Neural cell (in vitro differentiated cells): ENCODE results near the gene PPME1. TPM values are rescaled to one million over a fixed set of nuclear protein-coding genes. Genes with fewer than 3 reads are reported as not detected.

Experiments used
- H2AFZ ChIP-seq: fragments of 200-600, 300-800 bp; sonication (generic), shearing (Covaris generic); 2 replicates; pipeline ENCODE4 v1.6.0; 2014; ENCODE audit warnings: low read depth, mild to moderate bottlenecking, antibody characterized with exemption, low read length, moderate library complexity
- H3F3A ChIP-seq: fragments of 200-600 bp; shearing (Covaris generic); 2 replicates; pipeline ENCODE4 v1.6.1; 2016; ENCODE audit warnings: mild to moderate bottlenecking, moderate library complexity, mixed read lengths, antibody characterized with exemption, low read length; ENCODE audit not compliant: insufficient read depth, poor library complexity, severe bottlenecking
- H3K27ac ChIP-seq: fragments of 200-600, 300-800 bp; sonication (generic), shearing (Covaris generic); 2 replicates; pipeline ENCODE4 v1.5.1; 2014; ENCODE audit warnings: mild to moderate bottlenecking, low read length, moderate library complexity
- H3K27me3 ChIP-seq: fragments of 300-800, 200-600 bp; sonication (generic), shearing (Covaris generic); 2 replicates; pipeline ENCODE4 v1.6.0; 2014; ENCODE audit warnings: mild to moderate bottlenecking, low read depth, low read length, moderate library complexity; ENCODE audit not compliant: insufficient read depth
- H3K36me3 ChIP-seq: fragments of 300-800, 200-600 bp; sonication (generic), shearing (Covaris generic); 2 replicates; pipeline ENCODE4 v1.5.1; 2014; ENCODE audit warnings: mild to moderate bottlenecking, antibody characterized with exemption, low read length, moderate library complexity; ENCODE audit not compliant: insufficient read depth
- H3K4me2 ChIP-seq: fragments of 300-800, 200-600 bp; sonication (generic), shearing (Covaris generic); 2 replicates; pipeline ENCODE4 v1.6.0; 2014; ENCODE audit warnings: mild to moderate bottlenecking, low read length
- H3K4me3 ChIP-seq: fragments of 300-800, 200-600 bp; sonication (generic), shearing (Covaris generic); 2 replicates; pipeline ENCODE4 v1.5.1; 2014; ENCODE audit warnings: mild to moderate bottlenecking, low read length, moderate library complexity
- H3K79me2 ChIP-seq: fragments of 200-600 bp; shearing (Covaris generic); replicated peaks from 2 replicates; pipeline ENCODE4 v1.6.0; 2014; ENCODE audit warnings: mild to moderate bottlenecking, low read length, moderate library complexity; ENCODE audit not compliant: insufficient read depth
- H3K9ac ChIP-seq: fragments of 300-800, 200-600 bp; sonication (generic), shearing (Covaris generic); 2 replicates; pipeline ENCODE4 v1.6.1; 2016; ENCODE audit warnings: mild to moderate bottlenecking, low read length, mixed read lengths
- H3K9me2 ChIP-seq: fragments of 200-600 bp; shearing (Covaris generic); 2 replicates; pipeline ENCODE4 v1.6.1; 2016; ENCODE audit warnings: mild to moderate bottlenecking, low read length, mixed read lengths; ENCODE audit not compliant: insufficient read depth
- H3K9me3 ChIP-seq: fragments of 200-600, 300-800 bp; sonication (generic), shearing (Covaris generic); 2 replicates; pipeline ENCODE4 v1.6.1; 2016; ENCODE audit warnings: mild to moderate bottlenecking, mixed run types, low read length, moderate library complexity, mixed read lengths
- H4K20me1 ChIP-seq: fragments of 200-600 bp; shearing (Covaris generic); 2 replicates; pipeline ENCODE4 v1.6.1; 2016; ENCODE audit warnings: mild to moderate bottlenecking, mixed run types; ENCODE audit not compliant: insufficient read depth
- EP300 ChIP-seq: fragments of 450-650 bp; conservative IDR thresholded peaks from 2 replicates; pipeline ENCODE4 v1.6.1; 2014; ENCODE audit warnings: antibody characterized with exemption, mild to moderate bottlenecking, moderate library complexity; ENCODE audit not compliant: poor library complexity, severe bottlenecking
- EZH2 ChIP-seq: fragments of 200-600, 300-800 bp; shearing (Covaris generic), sonication (generic); IDR thresholded peaks from 2 replicates; pipeline ENCODE4 v1.6.1; 2014; ENCODE audit warnings: antibody characterized with exemption, low read length, borderline replicate concordance, mild to moderate bottlenecking; ENCODE audit not compliant: insufficient read depth, poor library complexity, severe bottlenecking
- MXI1 ChIP-seq: fragments of 450-650 bp; conservative IDR thresholded peaks from 2 replicates; pipeline ENCODE4 v1.6.1; 2014; ENCODE audit warnings: antibody characterized with exemption, mild to moderate bottlenecking; ENCODE audit not compliant: poor library complexity, severe bottlenecking
- POLR2AphosphoS5 ChIP-seq: IDR thresholded peaks from 2 replicates; pipeline ENCODE4 v1.6.1; 2012
- RAD21 ChIP-seq: fragments of 450-650 bp; conservative IDR thresholded peaks from 2 replicates; pipeline ENCODE4 v1.6.1; 2014; ENCODE audit warnings: antibody characterized with exemption, mild to moderate bottlenecking, moderate library complexity
- SMC3 ChIP-seq: fragments of 450-650 bp; conservative IDR thresholded peaks from 2 replicates; pipeline ENCODE4 v1.6.1; 2014; ENCODE audit warnings: antibody characterized with exemption, mild to moderate bottlenecking, moderate library complexity; ENCODE audit not compliant: poor library complexity
- TAF1 ChIP-seq: IDR thresholded peaks from 2 replicates; pipeline ENCODE4 v1.6.1; 2012; ENCODE audit warnings: low read depth
- polyA plus RNA-seq: library from polyadenylated mRNA; depleted of rRNA; stranded (reverse); fragments of >200 nt; gene quantifications from 2 replicates; pipeline ENCODE4 v1.2.3, GENCODE V29; 2014
- TF ChIP-seq, protein P1 (sequence below): fragments of 450-650 bp; IDR thresholded peaks from 2 replicates; pipeline ENCODE4 v1.5.1; 2014; ENCODE audit warnings: antibody characterized with exemption, mild to moderate bottlenecking, moderate library complexity; ENCODE audit not compliant: poor library complexity, severe bottlenecking
- TF ChIP-seq, protein P2 (sequence below): IDR thresholded peaks from 2 replicates; pipeline ENCODE4 v1.6.1; 2012; ENCODE audit warnings: borderline replicate concordance

PPME1 gene
- polyA plus RNA-seq, 1 donor from 2014 or later: 49.5 TPM

DNA sequence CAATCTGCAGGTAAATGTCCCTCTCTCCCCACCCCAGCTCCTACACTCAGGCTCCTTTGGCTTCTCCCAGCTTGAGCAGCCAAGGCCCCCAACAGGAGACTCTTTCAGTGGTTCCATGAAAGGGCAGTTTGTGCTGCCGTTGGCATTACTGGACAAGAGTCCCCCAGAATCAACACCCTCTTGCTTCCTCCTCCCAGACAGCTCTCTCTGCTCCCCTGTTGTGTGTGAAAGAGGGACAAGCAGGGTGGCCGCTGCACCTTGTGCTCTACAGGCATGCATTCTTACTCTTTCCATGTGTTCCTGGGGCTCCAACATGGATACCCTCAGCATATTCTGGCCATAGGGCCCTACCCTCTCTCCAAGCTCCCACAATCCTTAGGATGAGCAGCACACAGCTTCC is 91.6 kb downstream of the PPME1 start:
- H4K20me1 ChIP-seq: no peaks in the 10 kb centered on the region
- H3K9ac ChIP-seq: no peak overlapping the region
- no peak overlapping the region for H3K4me3 ChIP-seq
- no peaks in the 10 kb centered on the region for H3K27me3 ChIP-seq
- H3K9me2 ChIP-seq: no peaks in the 10 kb centered on the region
- H3F3A ChIP-seq: no peaks in the 10 kb centered on the region
- no peaks in the 10 kb centered on the region for H3K36me3 ChIP-seq
- H3K9me3 ChIP-seq: no peaks in the 10 kb centered on the region
- H3K27ac ChIP-seq: no peak overlapping the region
- no peak overlapping the region for H2AFZ ChIP-seq
- H3K4me2 ChIP-seq: no peak overlapping the region
- H3K79me2 ChIP-seq: no peaks in the 10 kb centered on the region
- no peak for TF ChIP-seq MXI1
- TF ChIP-seq, protein P1, sequence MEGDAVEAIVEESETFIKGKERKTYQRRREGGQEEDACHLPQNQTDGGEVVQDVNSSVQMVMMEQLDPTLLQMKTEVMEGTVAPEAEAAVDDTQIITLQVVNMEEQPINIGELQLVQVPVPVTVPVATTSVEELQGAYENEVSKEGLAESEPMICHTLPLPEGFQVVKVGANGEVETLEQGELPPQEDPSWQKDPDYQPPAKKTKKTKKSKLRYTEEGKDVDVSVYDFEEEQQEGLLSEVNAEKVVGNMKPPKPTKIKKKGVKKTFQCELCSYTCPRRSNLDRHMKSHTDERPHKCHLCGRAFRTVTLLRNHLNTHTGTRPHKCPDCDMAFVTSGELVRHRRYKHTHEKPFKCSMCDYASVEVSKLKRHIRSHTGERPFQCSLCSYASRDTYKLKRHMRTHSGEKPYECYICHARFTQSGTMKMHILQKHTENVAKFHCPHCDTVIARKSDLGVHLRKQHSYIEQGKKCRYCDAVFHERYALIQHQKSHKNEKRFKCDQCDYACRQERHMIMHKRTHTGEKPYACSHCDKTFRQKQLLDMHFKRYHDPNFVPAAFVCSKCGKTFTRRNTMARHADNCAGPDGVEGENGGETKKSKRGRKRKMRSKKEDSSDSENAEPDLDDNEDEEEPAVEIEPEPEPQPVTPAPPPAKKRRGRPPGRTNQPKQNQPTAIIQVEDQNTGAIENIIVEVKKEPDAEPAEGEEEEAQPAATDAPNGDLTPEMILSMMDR: no peak
- no peak for TF ChIP-seq EP300
- no peak for TF ChIP-seq SMC3
- TF ChIP-seq POLR2AphosphoS5: no peak
- no peak for TF ChIP-seq EZH2
- TF ChIP-seq RAD21: no peak
- TF ChIP-seq, protein P2, sequence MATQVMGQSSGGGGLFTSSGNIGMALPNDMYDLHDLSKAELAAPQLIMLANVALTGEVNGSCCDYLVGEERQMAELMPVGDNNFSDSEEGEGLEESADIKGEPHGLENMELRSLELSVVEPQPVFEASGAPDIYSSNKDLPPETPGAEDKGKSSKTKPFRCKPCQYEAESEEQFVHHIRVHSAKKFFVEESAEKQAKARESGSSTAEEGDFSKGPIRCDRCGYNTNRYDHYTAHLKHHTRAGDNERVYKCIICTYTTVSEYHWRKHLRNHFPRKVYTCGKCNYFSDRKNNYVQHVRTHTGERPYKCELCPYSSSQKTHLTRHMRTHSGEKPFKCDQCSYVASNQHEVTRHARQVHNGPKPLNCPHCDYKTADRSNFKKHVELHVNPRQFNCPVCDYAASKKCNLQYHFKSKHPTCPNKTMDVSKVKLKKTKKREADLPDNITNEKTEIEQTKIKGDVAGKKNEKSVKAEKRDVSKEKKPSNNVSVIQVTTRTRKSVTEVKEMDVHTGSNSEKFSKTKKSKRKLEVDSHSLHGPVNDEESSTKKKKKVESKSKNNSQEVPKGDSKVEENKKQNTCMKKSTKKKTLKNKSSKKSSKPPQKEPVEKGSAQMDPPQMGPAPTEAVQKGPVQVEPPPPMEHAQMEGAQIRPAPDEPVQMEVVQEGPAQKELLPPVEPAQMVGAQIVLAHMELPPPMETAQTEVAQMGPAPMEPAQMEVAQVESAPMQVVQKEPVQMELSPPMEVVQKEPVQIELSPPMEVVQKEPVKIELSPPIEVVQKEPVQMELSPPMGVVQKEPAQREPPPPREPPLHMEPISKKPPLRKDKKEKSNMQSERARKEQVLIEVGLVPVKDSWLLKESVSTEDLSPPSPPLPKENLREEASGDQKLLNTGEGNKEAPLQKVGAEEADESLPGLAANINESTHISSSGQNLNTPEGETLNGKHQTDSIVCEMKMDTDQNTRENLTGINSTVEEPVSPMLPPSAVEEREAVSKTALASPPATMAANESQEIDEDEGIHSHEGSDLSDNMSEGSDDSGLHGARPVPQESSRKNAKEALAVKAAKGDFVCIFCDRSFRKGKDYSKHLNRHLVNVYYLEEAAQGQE: no peak
- TF ChIP-seq TAF1: no peak

DNA sequence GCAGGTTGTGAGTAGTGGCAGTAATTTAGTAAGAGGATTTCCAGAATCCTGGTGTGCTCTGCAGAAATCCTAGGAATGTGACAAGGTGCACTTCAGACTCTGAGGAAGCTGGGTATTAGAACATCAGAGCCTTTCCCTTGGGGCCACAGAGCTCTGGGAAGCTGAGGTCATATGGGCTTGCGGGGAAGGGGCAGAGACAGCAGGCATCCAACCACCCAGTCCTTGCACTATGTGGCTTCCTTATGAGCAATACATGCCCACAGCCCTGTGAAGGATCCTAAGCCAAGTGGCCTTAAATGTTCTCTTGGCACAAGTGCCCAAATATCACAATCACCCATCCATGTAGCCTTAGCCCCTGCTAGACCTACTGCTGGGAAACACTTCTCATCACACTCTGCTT is 94.2 kb downstream of the PPME1 start:
- Histone ChIP-seq H3K9me2 (no peaks in the 10 kb centered on the region), H4K20me1 (no peaks in the 10 kb centered on the region), H3K79me2 (no peaks in the 10 kb centered on the region), H3K9me3 (no peaks in the 10 kb centered on the region), H2AFZ (no peak overlapping the region), H3K4me2 (no peak overlapping the region), H3K4me3 (no peak overlapping the region), H3K9ac (no peak overlapping the region), H3K36me3 (no peaks in the 10 kb centered on the region), H3F3A (no peaks in the 10 kb centered on the region), H3K27ac (no peak overlapping the region), H3K27me3 (no peaks in the 10 kb centered on the region)
- no peak for TF ChIP-seq MXI1
- TF ChIP-seq, protein P2: no peak
- no peak for TF ChIP-seq SMC3
- no peak for TF ChIP-seq RAD21
- no peak for TF ChIP-seq TAF1
